Chondrocyte (in vitro differentiated cells): Measurements from ENCODE around the gene CCND3. TPM values are rescaled to one million over a fixed set of nuclear protein-coding genes. Genes with fewer than 3 reads are reported as not detected.

Experiments used
- DNase-seq: peaks from one replicate; pipeline ENCODE4 v3.0.0; 2021; ENCODE audit warnings: mixed read lengths, low spot score
- H3K27ac Mint-ChIP-seq: one replicate; pipeline ENCODE4 v1.8.0; 2021; ENCODE audit warnings: mild to moderate bottlenecking, moderate library complexity, mixed read lengths; ENCODE audit not compliant: unreplicated experiment
- H3K27me3 Mint-ChIP-seq: 2 replicates; pipeline ENCODE4 v1.8.0; 2021; ENCODE audit warnings: low read depth, mixed read lengths
- H3K36me3 Mint-ChIP-seq: 2 replicates; pipeline ENCODE4 v1.8.0; 2021; ENCODE audit warnings: low read depth, mixed read lengths
- H3K4me1 Mint-ChIP-seq: 2 replicates; pipeline ENCODE4 v1.8.0; 2021; ENCODE audit warnings: low read depth, mild to moderate bottlenecking, mixed read lengths
- H3K4me3 Mint-ChIP-seq: one replicate; pipeline ENCODE4 v1.8.0; 2021; ENCODE audit warnings: mild to moderate bottlenecking, moderate library complexity, mixed read lengths; ENCODE audit not compliant: unreplicated experiment
- H3K9me3 Mint-ChIP-seq: 2 replicates; pipeline ENCODE4 v1.8.0; 2021; ENCODE audit warnings: low read depth, mixed read lengths
- CTCF ChIP-seq: fragments of 200-600 bp; sonication (generic); IDR thresholded peaks from 2 replicates; pipeline ENCODE4 v1.5.0; 2021; ENCODE audit warnings: antibody characterized with exemption, mild to moderate bottlenecking, moderate library complexity
- total RNA-seq: library from RNA; stranded (reverse); gene quantifications from 3 replicates; pipeline ENCODE4 v1.2.1, GENCODE V29; 2021

The CCND3 gene
- total RNA-seq, 1 donor from 2014 or later: 52.9 TPM

- Mint-ChIP-seq H3K36me3 (peaks cover 21% of the 10 kb centered on the region), H3K4me1 (peaks cover 32% of the 10 kb centered on the region), H3K9me3 (no peaks in the 10 kb centered on the region), H3K27me3 (no peaks in the 10 kb centered on the region), H3K27ac (no peak overlapping the region), H3K4me3 (no peak overlapping the region)
- DNase-seq: no peak
- no peak for TF ChIP-seq CTCF
Observed at GRCh38 chr6:41935685-41936072, 5.9 kb downstream of the CCND3 start.

- no peak for DNase-seq
- H3K4me1 Mint-ChIP-seq: peaks cover 28% of the 10 kb centered on the region
- H3K27me3 Mint-ChIP-seq: no peaks in the 10 kb centered on the region
- no peak for TF ChIP-seq CTCF
- H3K4me3 Mint-ChIP-seq: no peak overlapping the region
- no peaks in the 10 kb centered on the region for H3K9me3 Mint-ChIP-seq
- H3K27ac Mint-ChIP-seq: no peak overlapping the region
- peaks cover 21% of the 10 kb centered on the region for H3K36me3 Mint-ChIP-seq
Observed at GRCh38 chr6:41935193-41935574, 6.4 kb downstream of the CCND3 start.

GRCh38 chr6:41934278-41935192 is 7.1 kb downstream of the CCND3 start:
- H3K27me3 Mint-ChIP-seq: no peaks in the 10 kb centered on the region
- peaks cover 21% of the 10 kb centered on the region for H3K36me3 Mint-ChIP-seq
- H3K4me3 Mint-ChIP-seq: no peak overlapping the region

GRCh38 chr6:41932378-41932777 is 9.2 kb downstream of the CCND3 start:
- TF ChIP-seq CTCF: no peak
- Mint-ChIP-seq H3K36me3 (peaks cover 26% of the 10 kb centered on the region), H3K27me3 (no peaks in the 10 kb centered on the region), H3K27ac (no peak overlapping the region), H3K4me3 (no peak overlapping the region), H3K4me1 (peaks cover 9% of the 10 kb centered on the region), H3K9me3 (no peaks in the 10 kb centered on the region)
- DNase-seq: no peak

More at GRCh38 chr6:41934278-41935192, 7.1 kb downstream of the CCND3 start:
- no peaks in the 10 kb centered on the region for H3K9me3 Mint-ChIP-seq
- TF ChIP-seq CTCF: no peak
- peak overlapping the region; percentile 10 for H3K27ac Mint-ChIP-seq
- H3K4me1 Mint-ChIP-seq: peaks cover 22% of the 10 kb centered on the region
- no peak for DNase-seq

- no peak for TF ChIP-seq CTCF
- no peaks in the 10 kb centered on the region for H3K27me3 Mint-ChIP-seq
- peaks cover 9% of the 10 kb centered on the region for H3K4me1 Mint-ChIP-seq
- no peak for DNase-seq
- H3K4me3 Mint-ChIP-seq: no peak overlapping the region
- H3K27ac Mint-ChIP-seq: peak overlapping the region; percentile 4
- peaks cover 29% of the 10 kb centered on the region for H3K36me3 Mint-ChIP-seq
- no peaks in the 10 kb centered on the region for H3K9me3 Mint-ChIP-seq
Observed at GRCh38 chr6:41931792-41932191, 9.8 kb downstream of the CCND3 start.
